ENCODE results near the gene RPUSD4. TPM values are rescaled to one million over a fixed set of nuclear protein-coding genes. Genes with fewer than 3 reads are reported as not detected.

RPUSD4 gene
- total and polyA plus RNA-seq, 9 of the 15 experiments (the other 6 are each of a cell fraction or from before 2014, with no cell fraction given): 27.4 to 56.2 (median 44.6) TPM

- no peak for TF ChIP-seq ZNF280A (IDR thresholded peaks at IDR 0.05; ENCODE audit: low read depth, partially characterized antibody)
- peak; percentile 85 for TF ChIP-seq ARID1B (IDR thresholded peaks at IDR 0.05)
- TF ChIP-seq CBFA2T3 (IDR thresholded peaks at IDR 0.05): peak; percentile 90
- TF ChIP-seq IRF2 (CRISPR knock-in tag; IDR thresholded peaks at IDR 0.05): no peak
- peak; percentile 22; the same call in 1 of the 2 replicates for TF ChIP-seq PKNOX1 (IDR thresholded peaks at IDR 0.05)
- TF ChIP-seq GATA2 (CRISPR knock-in tag; IDR thresholded peaks at IDR 0.05): peak; percentile 79; the same call in 1 of the 2 replicates
- TF ChIP-seq POLR2AphosphoS5 (IDR thresholded peaks at IDR 0.05; ENCODE audit: control insufficient read depth, insufficient read depth, low read depth, low read length): peak; percentile 92
- TF ChIP-seq NCOR1 (IDR thresholded peaks at IDR 0.05): peak; percentile 78
- no peak for TF ChIP-seq ZNF384 (IDR thresholded peaks at IDR 0.05; ENCODE audit: low read depth, low read length)
- peak; percentile 53 for TF ChIP-seq NFIC (IDR thresholded peaks at IDR 0.05)
- TF ChIP-seq TCF3 (CRISPR knock-in tag; IDR thresholded peaks at IDR 0.05): peak; percentile 83
- TF ChIP-seq VEZF1 (CRISPR knock-in tag; IDR thresholded peaks at IDR 0.05): peak; percentile 45; the same call in 1 of the 2 replicates
- 0 out of 2 replicates have a peak, but pooled peaks have one; percentile 37 for TF ChIP-seq SMARCA4 (IDR thresholded peaks at IDR 0.05)
- TF ChIP-seq ZC3H11A (IDR thresholded peaks at IDR 0.05; ENCODE audit: low read depth, low read length): no peak
Measured at GRCh38 chr11:126159719-126160344, 51.6 kb downstream of the RPUSD4 start (continued).

Data from K562 (cell line).